ES-I3 (cell line): ENCODE data around the gene SH3PXD2A.

ENCODE experiments used
- H3K36me3 ChIP-seq: 2 replicates; pipeline ENCODE4 v1.6.1; 2013; ENCODE audit warnings: mild to moderate bottlenecking, low read length, control low read depth, moderate library complexity; ENCODE audit not compliant: insufficient read depth
- H3K4me1 ChIP-seq: 2 replicates; pipeline ENCODE4 v1.6.1; 2013; ENCODE audit warnings: mild to moderate bottlenecking, control low read depth, low read length; ENCODE audit not compliant: insufficient read depth
- H3K9ac ChIP-seq: 2 replicates; pipeline ENCODE4 v1.6.1; 2013; ENCODE audit warnings: low read depth, mild to moderate bottlenecking, low read length, moderate library complexity
- H3K9me3 ChIP-seq: 2 replicates; pipeline ENCODE4 v1.6.1; 2013; ENCODE audit warnings: mild to moderate bottlenecking, low read length, moderate library complexity; ENCODE audit not compliant: control insufficient read depth, insufficient read depth

SH3PXD2A gene

GRCh38 chr10:103698266-103698665 lies 157.1 kb downstream of the SH3PXD2A start:
- H3K4me1 ChIP-seq: peaks cover 19% of the 10 kb centered on the region
- H3K9ac ChIP-seq: no peak overlapping the region
- no peaks in the 10 kb centered on the region for H3K9me3 ChIP-seq
- H3K36me3 ChIP-seq: no peaks in the 10 kb centered on the region

- H3K9me3 ChIP-seq: no peaks in the 10 kb centered on the region
- no peak overlapping the region for H3K9ac ChIP-seq
Measured at GRCh38 chr10:103697787-103698186, 157.6 kb downstream of the SH3PXD2A start.

DNA sequence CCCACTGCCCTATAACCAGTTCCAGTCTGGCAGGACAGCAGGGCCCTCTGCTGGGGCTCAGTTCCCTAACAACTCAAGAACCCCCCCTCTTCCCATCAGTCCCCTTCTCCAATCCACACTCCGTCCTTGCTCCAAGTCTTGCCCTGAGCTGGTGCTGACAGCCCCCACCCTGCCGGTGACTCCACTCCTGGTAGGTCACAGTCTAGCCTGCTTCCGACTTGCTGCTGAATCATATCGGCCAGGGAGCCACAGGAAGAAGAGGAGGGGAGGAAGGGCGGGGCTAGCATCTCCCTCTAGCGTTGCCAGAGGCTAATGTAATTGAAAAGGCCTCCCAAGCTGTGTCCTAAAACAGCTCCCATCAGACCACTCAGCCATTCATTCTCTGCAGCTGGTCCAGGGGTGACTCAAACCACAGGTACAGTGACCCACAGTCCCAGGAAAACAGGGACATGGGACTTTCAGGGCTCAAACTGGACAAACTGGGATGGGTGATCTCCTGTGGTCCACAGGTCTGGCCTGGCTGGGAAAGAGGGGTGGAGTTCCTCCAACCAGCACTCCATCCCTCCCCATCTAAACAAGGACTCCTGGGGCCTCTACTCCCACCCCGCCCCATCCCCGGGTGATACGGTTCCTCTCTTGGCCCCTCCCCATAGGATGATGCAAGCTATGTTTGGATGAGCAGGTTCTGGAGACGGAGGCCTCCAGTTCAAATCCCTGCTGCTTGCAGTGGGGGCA lies 158.8 kb downstream of the SH3PXD2A start:
- Histone ChIP-seq H3K9me3 (no peaks in the 10 kb centered on the region), H3K9ac (no peak overlapping the region; the same call in 1 of the 2 replicates), H3K4me1 (peaks cover 21% of the 10 kb centered on the region), H3K36me3 (no peaks in the 10 kb centered on the region)

More at GRCh38 chr10:103697787-103698186, 157.6 kb downstream of the SH3PXD2A start:
- H3K36me3 ChIP-seq: no peaks in the 10 kb centered on the region
- H3K4me1 ChIP-seq: peaks cover 19% of the 10 kb centered on the region

GRCh38 chr10:103696094-103696410 lies 159.3 kb downstream of the SH3PXD2A start:
- Histone ChIP-seq H3K36me3 (no peaks in the 10 kb centered on the region), H3K9me3 (no peaks in the 10 kb centered on the region), H3K4me1 (peaks cover 24% of the 10 kb centered on the region), H3K9ac (no peak overlapping the region)

- Histone ChIP-seq H3K4me1 (peaks cover 24% of the 10 kb centered on the region), H3K9ac (no peak overlapping the region), H3K36me3 (no peaks in the 10 kb centered on the region), H3K9me3 (no peaks in the 10 kb centered on the region)
Measured at GRCh38 chr10:103695584-103696005, 159.8 kb downstream of the SH3PXD2A start.

DNA sequence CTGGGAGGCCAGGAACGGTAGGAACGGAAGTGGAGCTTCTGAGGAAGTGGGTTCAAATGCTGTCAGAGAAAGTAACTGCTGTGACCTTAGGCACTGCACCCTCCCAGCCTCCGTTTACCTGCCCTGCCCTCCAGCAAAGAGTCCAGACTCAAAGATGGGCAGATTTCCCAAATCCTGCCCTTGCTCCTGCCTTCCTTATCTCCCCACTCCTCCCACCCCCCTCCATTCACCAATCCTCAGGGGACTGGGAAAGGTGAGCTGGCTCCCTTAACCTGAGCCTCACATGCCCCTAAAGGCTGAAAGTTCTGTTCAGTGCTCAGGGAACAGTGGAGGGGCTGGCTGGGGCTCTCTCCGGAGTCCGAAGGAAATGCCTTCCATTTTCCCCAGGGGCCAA lies 161.6 kb downstream of the SH3PXD2A start:
- Histone ChIP-seq H3K9me3 (no peaks in the 10 kb centered on the region), H3K36me3 (no peaks in the 10 kb centered on the region), H3K4me1 (peaks cover 24% of the 10 kb centered on the region), H3K9ac (peak overlapping the region; percentile 54)

- H3K4me1 ChIP-seq: peaks cover 24% of the 10 kb centered on the region
Measured at GRCh38 chr10:103692952-103693811, 162.2 kb downstream of the SH3PXD2A start.

DNA sequence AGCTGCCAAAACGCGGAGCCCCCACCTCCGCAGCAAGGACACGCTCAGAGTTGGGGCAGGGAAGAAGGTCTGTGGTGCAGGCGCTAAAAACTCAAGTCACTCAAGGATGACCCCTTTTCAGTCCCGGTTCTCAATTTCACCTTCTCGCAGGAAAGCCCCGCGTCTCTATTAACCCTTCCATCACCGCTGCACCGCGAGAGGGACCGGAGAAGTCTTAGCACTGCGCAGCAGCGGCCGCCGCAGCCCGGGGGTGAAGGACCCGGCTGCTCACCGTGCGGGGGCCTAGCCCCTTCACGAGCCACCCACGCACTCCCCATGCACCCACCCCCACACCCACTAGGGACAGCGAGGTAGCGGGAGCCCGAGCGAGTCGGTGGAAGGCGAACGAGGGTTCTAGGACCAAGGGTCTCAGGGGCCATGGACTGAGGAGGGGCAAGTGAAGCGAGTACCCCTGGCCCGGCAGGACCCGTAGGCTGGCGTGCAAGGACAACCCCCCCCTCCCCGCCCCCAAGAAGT lies 162.9 kb downstream of the SH3PXD2A start:
- no peaks in the 10 kb centered on the region for H3K9me3 ChIP-seq
- no peaks in the 10 kb centered on the region for H3K36me3 ChIP-seq
- H3K9ac ChIP-seq: peak overlapping the region; percentile 72; the same call in 1 of the 2 replicates
- H3K4me1 ChIP-seq: peaks cover 24% of the 10 kb centered on the region

More at GRCh38 chr10:103692952-103693811, 162.2 kb downstream of the SH3PXD2A start:
- H3K9ac ChIP-seq: peak overlapping the region; percentile 72; the same call in 1 of the 2 replicates
- H3K9me3 ChIP-seq: no peaks in the 10 kb centered on the region
- no peaks in the 10 kb centered on the region for H3K36me3 ChIP-seq

GRCh38 chr10:103691723-103692435 lies 163.5 kb downstream of the SH3PXD2A start:
- Histone ChIP-seq H3K36me3 (no peaks in the 10 kb centered on the region), H3K9me3 (no peaks in the 10 kb centered on the region), H3K9ac (no peak overlapping the region), H3K4me1 (peaks cover 19% of the 10 kb centered on the region)

- Histone ChIP-seq H3K9ac (no peak overlapping the region), H3K4me1 (peaks cover 19% of the 10 kb centered on the region), H3K36me3 (no peaks in the 10 kb centered on the region), H3K9me3 (no peaks in the 10 kb centered on the region)
Measured at GRCh38 chr10:103691267-103691666, 164.1 kb downstream of the SH3PXD2A start.

DNA sequence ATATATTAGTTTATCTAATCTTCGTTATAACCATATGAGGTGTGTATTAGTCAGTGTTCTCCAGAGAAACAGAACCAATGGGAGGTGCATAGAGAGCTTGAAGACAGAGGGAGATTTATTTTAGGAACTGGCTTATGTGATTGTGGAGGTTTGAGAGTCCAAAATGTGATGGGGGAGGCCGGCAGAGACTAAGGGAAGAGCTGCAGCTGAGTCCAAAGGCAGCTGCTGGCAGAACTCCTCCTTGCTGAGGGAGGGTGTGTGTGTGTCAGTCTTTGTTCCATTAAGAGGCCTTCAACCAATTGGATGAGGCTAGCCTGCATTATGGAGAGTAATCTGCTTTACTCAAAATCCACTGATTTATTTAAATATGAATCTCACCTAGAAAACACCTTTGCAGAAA lies 165.1 kb downstream of the SH3PXD2A start:
- H3K36me3 ChIP-seq: no peaks in the 10 kb centered on the region
- no peaks in the 10 kb centered on the region for H3K9me3 ChIP-seq
- H3K4me1 ChIP-seq: peaks cover 18% of the 10 kb centered on the region
- H3K9ac ChIP-seq: no peak overlapping the region

DNA sequence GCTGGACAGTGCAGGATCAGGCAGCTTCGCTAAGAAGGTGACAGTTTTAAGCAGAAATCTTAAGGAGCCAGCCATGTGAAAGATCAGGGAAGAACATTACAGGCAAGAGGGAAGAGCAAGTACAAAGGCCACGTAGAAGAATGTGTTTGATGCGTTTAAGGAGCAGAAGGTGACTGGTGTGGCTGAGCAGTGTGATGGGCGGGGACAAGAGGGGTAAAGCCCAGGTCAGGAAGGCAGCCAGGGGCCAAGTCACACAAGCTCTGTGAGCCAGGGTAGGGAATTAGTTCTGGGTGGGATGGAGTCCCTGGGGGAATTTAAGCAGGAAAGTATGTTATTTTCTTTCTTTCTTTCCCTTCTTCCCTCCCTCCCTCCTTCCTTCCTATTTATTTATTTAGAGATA lies 166.9 kb downstream of the SH3PXD2A start:
- H3K36me3 ChIP-seq: no peaks in the 10 kb centered on the region
- peaks cover 15% of the 10 kb centered on the region for H3K4me1 ChIP-seq
- H3K9me3 ChIP-seq: no peaks in the 10 kb centered on the region
- no peak overlapping the region for H3K9ac ChIP-seq

GRCh38 chr10:103687718-103688117 lies 167.7 kb downstream of the SH3PXD2A start:
- Histone ChIP-seq H3K9me3 (no peaks in the 10 kb centered on the region), H3K4me1 (peaks cover 15% of the 10 kb centered on the region), H3K36me3 (no peaks in the 10 kb centered on the region), H3K9ac (no peak overlapping the region)

DNA sequence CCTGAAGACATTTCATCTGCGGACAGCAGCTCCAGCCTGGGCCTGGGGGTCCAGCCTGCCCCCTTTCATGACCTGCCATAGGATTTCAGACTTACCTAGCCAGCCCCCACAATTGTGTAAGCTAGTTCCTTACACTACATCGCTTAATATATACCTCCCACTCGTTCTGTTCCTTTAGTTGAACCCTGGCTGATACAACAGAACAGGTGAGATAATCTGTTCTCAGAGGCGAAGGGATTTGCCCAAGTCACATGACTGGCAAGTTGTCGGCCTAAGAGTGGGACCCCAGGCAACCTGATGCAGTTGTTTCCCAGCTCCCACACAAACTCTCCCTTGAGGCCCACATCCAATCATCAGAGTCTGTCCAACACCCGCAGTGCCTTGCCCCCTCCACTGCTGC lies 168.2 kb downstream of the SH3PXD2A start:
- Histone ChIP-seq H3K36me3 (no peaks in the 10 kb centered on the region), H3K9me3 (no peaks in the 10 kb centered on the region), H3K4me1 (peaks cover 15% of the 10 kb centered on the region), H3K9ac (no peak overlapping the region)
